Uterus (tissue), 2 donors: ENCODE measurements around the gene ANKRD63.

Experiments
- POLR2A ChIP-seq, 2 donors: fragments of 450-650 bp; IDR thresholded peaks; one replicate each; pipeline ENCODE4 v1.6.1; 2016; ENCODE audit warnings: antibody characterized with exemption in 2 of 2, mild to moderate bottlenecking in 1 of 2, moderate library complexity in 1 of 2
- TF ChIP-seq, protein P1 (sequence below), 4 experiments: fragments of 200-600 bp in 2 of 4; fragments of 450-650 bp in 2 of 4; sonication (generic) in 2 of 4; IDR thresholded peaks; one replicate each; pipeline ENCODE4 v1.5.1; 2016 to 2019; ENCODE audit warnings: antibody characterized with exemption in 4 of 4, mild to moderate bottlenecking in 2 of 4, moderate library complexity in 1 of 4

DNA sequence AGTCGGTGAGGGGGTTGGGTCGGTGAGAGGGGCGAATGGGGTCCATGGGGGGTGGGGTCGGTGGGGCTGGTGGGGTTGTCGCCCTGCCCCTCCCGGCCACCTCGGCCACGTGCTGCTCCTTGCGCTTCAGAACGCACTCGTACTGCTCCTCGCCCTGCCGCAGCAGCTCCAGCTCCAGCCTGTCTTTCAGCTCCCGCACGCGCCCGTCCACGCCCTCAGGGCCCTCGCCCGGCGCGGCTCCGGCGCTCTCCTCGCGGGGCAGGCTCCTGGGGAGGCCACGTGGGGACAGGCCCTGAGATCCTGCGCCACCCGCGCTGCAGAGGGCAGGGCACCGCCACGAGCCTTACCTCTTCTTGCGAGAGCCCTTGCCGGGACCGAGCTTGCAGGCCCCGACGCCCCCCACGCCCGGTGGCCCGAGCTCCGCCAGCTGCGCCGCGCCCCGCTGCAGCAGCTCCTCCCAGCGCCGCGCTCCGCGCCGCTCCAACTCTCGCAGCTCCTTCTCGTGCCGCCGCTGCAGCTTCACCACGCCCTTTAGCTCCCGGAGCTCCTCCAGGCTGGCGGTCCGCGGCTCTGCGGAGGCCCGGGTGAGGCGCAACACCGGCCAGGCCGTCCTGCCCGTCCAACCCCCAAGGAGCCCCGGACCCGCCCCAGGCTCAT is 8.2 kb upstream of the ANKRD63 start:
- TF ChIP-seq, protein P1, sequence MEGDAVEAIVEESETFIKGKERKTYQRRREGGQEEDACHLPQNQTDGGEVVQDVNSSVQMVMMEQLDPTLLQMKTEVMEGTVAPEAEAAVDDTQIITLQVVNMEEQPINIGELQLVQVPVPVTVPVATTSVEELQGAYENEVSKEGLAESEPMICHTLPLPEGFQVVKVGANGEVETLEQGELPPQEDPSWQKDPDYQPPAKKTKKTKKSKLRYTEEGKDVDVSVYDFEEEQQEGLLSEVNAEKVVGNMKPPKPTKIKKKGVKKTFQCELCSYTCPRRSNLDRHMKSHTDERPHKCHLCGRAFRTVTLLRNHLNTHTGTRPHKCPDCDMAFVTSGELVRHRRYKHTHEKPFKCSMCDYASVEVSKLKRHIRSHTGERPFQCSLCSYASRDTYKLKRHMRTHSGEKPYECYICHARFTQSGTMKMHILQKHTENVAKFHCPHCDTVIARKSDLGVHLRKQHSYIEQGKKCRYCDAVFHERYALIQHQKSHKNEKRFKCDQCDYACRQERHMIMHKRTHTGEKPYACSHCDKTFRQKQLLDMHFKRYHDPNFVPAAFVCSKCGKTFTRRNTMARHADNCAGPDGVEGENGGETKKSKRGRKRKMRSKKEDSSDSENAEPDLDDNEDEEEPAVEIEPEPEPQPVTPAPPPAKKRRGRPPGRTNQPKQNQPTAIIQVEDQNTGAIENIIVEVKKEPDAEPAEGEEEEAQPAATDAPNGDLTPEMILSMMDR (IDR thresholded peaks at IDR 0.05), result no peak
- no peak for TF ChIP-seq POLR2A (IDR thresholded peaks at IDR 0.05)
